Measurements from ENCODE around the gene WFDC5.

GRCh38 chr20:45153752-45154151 is 38.8 kb upstream of the WFDC5 start:
- TF ChIP-seq POLR2A (IDR thresholded peaks at IDR 0.05) (no peak), CTCF (IDR thresholded peaks at IDR 0.05) (no peak), EP300 (IDR thresholded peaks at IDR 0.05; ENCODE audit: low read depth) (no peak)
